Left kidney (tissue), 2 donors: ENCODE data around the gene SYT1. TPM values are rescaled to one million over a fixed set of nuclear protein-coding genes. Genes with fewer than 3 reads are reported as not detected.

Experiments
- DNase-seq: peaks from one replicate; pipeline ENCODE4 v3.0.0-alpha.2; 2013
- polyA plus RNA-seq: library from polyadenylated mRNA; unstranded; fragments of 120-200 nt; gene quantifications from one replicate; pipeline ENCODE4 v1.2.1, GENCODE V29; 2013; ENCODE audit not compliant: insufficient read length

Gene SYT1
- polyA plus RNA-seq, 1 donor, result 21.7 TPM

- no peak for DNase-seq
Measured at GRCh38 chr12:79056775-79057174, 192.2 kb downstream of the SYT1 start.

GRCh38 chr12:79057540-79057939 lies 193.0 kb downstream of the SYT1 start:
- no peak for DNase-seq

GRCh38 chr12:79058342-79058741 lies 193.8 kb downstream of the SYT1 start:
- no peak for DNase-seq

- no peak for DNase-seq
Measured at GRCh38 chr12:79059557-79059956, 195.0 kb downstream of the SYT1 start.

- no peak for DNase-seq
Measured at GRCh38 chr12:79063258-79063657, 198.7 kb downstream of the SYT1 start.

GRCh38 chr12:79067977-79068376 lies 203.4 kb downstream of the SYT1 start:
- DNase-seq, result no peak

- DNase-seq, result no peak
Measured at GRCh38 chr12:79069009-79069408, 204.4 kb downstream of the SYT1 start.

- no peak for DNase-seq
Measured at GRCh38 chr12:79071498-79071897, 206.9 kb downstream of the SYT1 start.

- no peak for DNase-seq
Measured at GRCh38 chr12:79073506-79073905, 208.9 kb downstream of the SYT1 start.

- no peak for DNase-seq
Measured at GRCh38 chr12:79082595-79082994, 218.0 kb downstream of the SYT1 start.

GRCh38 chr12:79083181-79083580 lies 218.6 kb downstream of the SYT1 start:
- no peak for DNase-seq

GRCh38 chr12:79085106-79085682 lies 220.6 kb downstream of the SYT1 start:
- no peak for DNase-seq

- DNase-seq, result peak; percentile 21
Measured at GRCh38 chr12:79086541-79087296, 222.1 kb downstream of the SYT1 start.

- no peak for DNase-seq
Measured at GRCh38 chr12:79098530-79098929, 234.0 kb downstream of the SYT1 start.

- no peak for DNase-seq
Measured at GRCh38 chr12:79108962-79109361, 244.4 kb downstream of the SYT1 start.

GRCh38 chr12:79114896-79115295 lies 250.3 kb downstream of the SYT1 start:
- DNase-seq, result no peak

GRCh38 chr12:79115743-79116142 lies 251.2 kb downstream of the SYT1 start:
- no peak for DNase-seq

- no peak for DNase-seq
Measured at GRCh38 chr12:79119796-79120195, 255.2 kb downstream of the SYT1 start.

GRCh38 chr12:79121486-79121885 lies 256.9 kb downstream of the SYT1 start:
- no peak for DNase-seq

GRCh38 chr12:79124385-79124784 lies 259.8 kb downstream of the SYT1 start:
- DNase-seq, result no peak

GRCh38 chr12:79125358-79125757 lies 260.8 kb downstream of the SYT1 start:
- DNase-seq, result no peak

GRCh38 chr12:79127271-79127751 lies 262.7 kb downstream of the SYT1 start:
- no peak for DNase-seq

GRCh38 chr12:79128956-79129355 lies 264.4 kb downstream of the SYT1 start:
- DNase-seq, result no peak

GRCh38 chr12:79138872-79139271 lies 274.3 kb downstream of the SYT1 start:
- no peak for DNase-seq
